Endodermal cell (in vitro differentiated cells): Measurements from ENCODE around the gene SLC5A3. TPM values are rescaled to one million over a fixed set of nuclear protein-coding genes. Genes with fewer than 3 reads are reported as not detected.
A peak's percentile ranks its signal among the peaks of the same experiment; 100 is the strongest.

Experiments
- DNase-seq: peaks from one replicate; pipeline ENCODE4 v3.0.0-alpha.2; 2017
- H3K27ac ChIP-seq: 2 replicates; pipeline ENCODE4 v1.5.1; 2013; ENCODE audit warnings: mild to moderate bottlenecking, low read depth, low read length, moderate library complexity
- H3K27me3 ChIP-seq: 2 replicates; pipeline ENCODE4 v1.6.1; 2013; ENCODE audit warnings: mild to moderate bottlenecking, low read length, moderate library complexity; ENCODE audit not compliant: insufficient read depth, control insufficient read depth, poor library complexity, severe bottlenecking
- H3K36me3 ChIP-seq: 2 replicates; pipeline ENCODE4 v1.7.0; 2013; ENCODE audit warnings: mild to moderate bottlenecking, low read length, moderate library complexity; ENCODE audit not compliant: control insufficient read depth, insufficient read depth
- H3K4me1 ChIP-seq: one replicate; pipeline ENCODE4 v1.7.0; 2013; ENCODE audit warnings: low read length; ENCODE audit not compliant: control insufficient read depth, insufficient read depth
- H3K4me3 ChIP-seq: 2 replicates; pipeline ENCODE4 v1.5.1; 2013; ENCODE audit warnings: mild to moderate bottlenecking, low read length, moderate library complexity
- H3K9ac ChIP-seq: 2 replicates; pipeline ENCODE4 v1.6.1; 2013; ENCODE audit warnings: mild to moderate bottlenecking, low read length, moderate library complexity; ENCODE audit not compliant: poor library complexity, severe bottlenecking; ENCODE audit errors: extremely low read depth
- H3K9me3 ChIP-seq: 2 replicates; pipeline ENCODE4 v1.6.1; 2013; ENCODE audit warnings: mild to moderate bottlenecking, low read length, moderate library complexity; ENCODE audit not compliant: control insufficient read depth
- H3K27ac Mint-ChIP-seq: 2 replicates; pipeline ENCODE4 v1.8.0; 2020; ENCODE audit warnings: mixed read lengths
- H3K27me3 Mint-ChIP-seq: 2 replicates; pipeline ENCODE4 v1.8.0; 2021; ENCODE audit warnings: mild to moderate bottlenecking, mixed read lengths; ENCODE audit not compliant: insufficient read depth
- H3K36me3 Mint-ChIP-seq: 2 replicates; pipeline ENCODE4 v1.8.0; 2020; ENCODE audit warnings: low read depth, mixed read lengths
- H3K4me1 Mint-ChIP-seq: 2 replicates; pipeline ENCODE4 v1.8.0; 2020; ENCODE audit warnings: mixed read lengths
- H3K4me3 Mint-ChIP-seq: 2 replicates; pipeline ENCODE4 v1.8.0; 2020; ENCODE audit warnings: mild to moderate bottlenecking, moderate library complexity, mixed read lengths
- H3K9me3 Mint-ChIP-seq: 2 replicates; pipeline ENCODE4 v1.8.0; 2020; ENCODE audit warnings: mild to moderate bottlenecking, mixed read lengths
- CTCF ChIP-seq: fragments of 200-600 bp; sonication (generic); conservative IDR thresholded peaks from 2 replicates; pipeline ENCODE4 v1.5.0; 2021; ENCODE audit warnings: antibody characterized with exemption, mild to moderate bottlenecking
- WGBS, 2 experiments: methylation state at CpG; one replicate each; pipeline versions ENCODE4 v1.1.5 to v1.1.7; 2013; ENCODE audit warnings: missing lambda C conversion rate in 2 of 2, mixed read lengths in 1 of 2; ENCODE audit not compliant: insufficient coverage in 1 of 2, insufficient read length in 1 of 2; 5-methylcytosine and 5-hydroxymethylcytosine counted together
- total RNA-seq, 2 donors: library from RNA; stranded (reverse); fragmentation: NEBNext Ultra II Directional in 1 of 2; extraction: Animal tissue kit (Norgen Biotek cat#: 25700) in 1 of 2; gene quantifications; 2 replicates in 1 of 2; 3 replicates in 1 of 2; pipeline ENCODE4 v1.2.1, GENCODE V29; 2021

The SLC5A3 gene
- total RNA-seq, 2 donors from 2014 or later = 41.9 to 57.2 TPM

GRCh38 chr21:34097442-34097841 lies 24.1 kb downstream of the SLC5A3 start:
- Histone ChIP-seq H3K4me1 (peaks cover 16% of the 10 kb centered on the region), H3K36me3 (peaks cover 94% of the 10 kb centered on the region), H3K27me3 (no peaks in the 10 kb centered on the region), H3K9ac (no peak overlapping the region), H3K4me3 (no peak overlapping the region), H3K9me3 (no peaks in the 10 kb centered on the region), H3K27ac (no peak overlapping the region)
- Mint-ChIP-seq H3K9me3 (no peaks in the 10 kb centered on the region), H3K4me3 (no peak overlapping the region), H3K27me3 (no peaks in the 10 kb centered on the region), H3K4me1 (peaks cover 44% of the 10 kb centered on the region), H3K36me3 (peaks cover 73% of the 10 kb centered on the region), H3K27ac (no peak overlapping the region)
- 88 to 93% methylated on average over 2 of the region's 2 CpGs for WGBS, 2 experiments
- no peak for DNase-seq
- no peak for TF ChIP-seq CTCF

GRCh38 chr21:34100337-34100736 lies 27.0 kb downstream of the SLC5A3 start:
- peaks cover 37% of the 10 kb centered on the region for H3K4me1 Mint-ChIP-seq
- peak overlapping the region; percentile 6 for H3K4me3 ChIP-seq
- DNase-seq = no peak
- H3K4me1 ChIP-seq = peaks cover 16% of the 10 kb centered on the region
- TF ChIP-seq CTCF = no peak
- peaks cover 92% of the 10 kb centered on the region for H3K36me3 ChIP-seq
- 77% methylated on average over 2 of the region's 2 CpGs; no CpG with 5 or more reads in 1 of the 2 experiments for WGBS, 2 experiments
- no peak overlapping the region for H3K4me3 Mint-ChIP-seq
- no peak overlapping the region for H3K9ac ChIP-seq
- H3K36me3 Mint-ChIP-seq = peaks cover 64% of the 10 kb centered on the region
- H3K27ac Mint-ChIP-seq = no peak overlapping the region
- H3K9me3 Mint-ChIP-seq = no peaks in the 10 kb centered on the region
- H3K27me3 Mint-ChIP-seq = no peaks in the 10 kb centered on the region
- H3K27ac ChIP-seq = peak overlapping the region; percentile 21
- H3K27me3 ChIP-seq = no peaks in the 10 kb centered on the region
- no peaks in the 10 kb centered on the region for H3K9me3 ChIP-seq

- DNase-seq = no peak
- Mint-ChIP-seq H3K27me3 (no peaks in the 10 kb centered on the region), H3K4me3 (no peak overlapping the region), H3K4me1 (peaks cover 38% of the 10 kb centered on the region), H3K9me3 (no peaks in the 10 kb centered on the region), H3K36me3 (peaks cover 62% of the 10 kb centered on the region), H3K27ac (no peak overlapping the region)
- Histone ChIP-seq H3K36me3 (peaks cover 92% of the 10 kb centered on the region), H3K4me3 (no peak overlapping the region), H3K4me1 (peaks cover 16% of the 10 kb centered on the region), H3K9ac (no peak overlapping the region), H3K27me3 (no peaks in the 10 kb centered on the region), H3K27ac (peak overlapping the region; percentile 21), H3K9me3 (no peaks in the 10 kb centered on the region)
- no peak for TF ChIP-seq CTCF
- 92 to 93% methylated on average over 3 to 4 of the region's 4 CpGs for WGBS, 2 experiments
Measured at GRCh38 chr21:34100790-34101189, 27.4 kb downstream of the SLC5A3 start.
